ENCODE data around the gene KIAA1217.
"Not testable (repeated sequence)": the region's sequence is repeated elsewhere in the genome, so short reads cannot be mapped to it uniquely, and the experiment has no call there.

Gene KIAA1217

GRCh38 chr10:24334279-24334939 is 125.5 kb downstream of the KIAA1217 start:
- H2AFZ ChIP-seq (ENCODE audit: low read length): no peak overlapping the region
- no peak overlapping the region for H3K4me2 ChIP-seq (ENCODE audit: low read length)
- H3F3A ChIP-seq (ENCODE audit: insufficient read depth, low read length): no peaks in the 10 kb centered on the region
- no peaks in the 10 kb centered on the region for H4K20me1 ChIP-seq (ENCODE audit: insufficient read depth, low read length)
- H3K27me3 ChIP-seq (ENCODE audit: insufficient read depth, low read length): no peaks in the 10 kb centered on the region
- no peak overlapping the region for H3K9ac ChIP-seq (ENCODE audit: low read length)
- H3K4me3 ChIP-seq (ENCODE audit: low read depth, low read length, poor library complexity, severe bottlenecking): no peak overlapping the region
- no peaks in the 10 kb centered on the region for H3K4me1 ChIP-seq (ENCODE audit: insufficient read depth, low read length, severe bottlenecking)
- H3K36me3 ChIP-seq (ENCODE audit: insufficient read depth, low read length): no peaks in the 10 kb centered on the region
- TF ChIP-seq, protein P1, sequence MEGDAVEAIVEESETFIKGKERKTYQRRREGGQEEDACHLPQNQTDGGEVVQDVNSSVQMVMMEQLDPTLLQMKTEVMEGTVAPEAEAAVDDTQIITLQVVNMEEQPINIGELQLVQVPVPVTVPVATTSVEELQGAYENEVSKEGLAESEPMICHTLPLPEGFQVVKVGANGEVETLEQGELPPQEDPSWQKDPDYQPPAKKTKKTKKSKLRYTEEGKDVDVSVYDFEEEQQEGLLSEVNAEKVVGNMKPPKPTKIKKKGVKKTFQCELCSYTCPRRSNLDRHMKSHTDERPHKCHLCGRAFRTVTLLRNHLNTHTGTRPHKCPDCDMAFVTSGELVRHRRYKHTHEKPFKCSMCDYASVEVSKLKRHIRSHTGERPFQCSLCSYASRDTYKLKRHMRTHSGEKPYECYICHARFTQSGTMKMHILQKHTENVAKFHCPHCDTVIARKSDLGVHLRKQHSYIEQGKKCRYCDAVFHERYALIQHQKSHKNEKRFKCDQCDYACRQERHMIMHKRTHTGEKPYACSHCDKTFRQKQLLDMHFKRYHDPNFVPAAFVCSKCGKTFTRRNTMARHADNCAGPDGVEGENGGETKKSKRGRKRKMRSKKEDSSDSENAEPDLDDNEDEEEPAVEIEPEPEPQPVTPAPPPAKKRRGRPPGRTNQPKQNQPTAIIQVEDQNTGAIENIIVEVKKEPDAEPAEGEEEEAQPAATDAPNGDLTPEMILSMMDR (IDR thresholded peaks at IDR 0.05; ENCODE audit: low read length): no peak
- TF ChIP-seq EZH2 (IDR thresholded peaks at IDR 0.05; ENCODE audit: borderline replicate concordance, low read length): no peak
- H3K79me2 ChIP-seq (ENCODE audit: insufficient read depth, low read length): no peaks in the 10 kb centered on the region
- H3K9me2 ChIP-seq (ENCODE audit: low read depth, low read length): no peaks in the 10 kb centered on the region
- no peak overlapping the region for H3K27ac ChIP-seq (ENCODE audit: low read depth, low read length, poor library complexity, severe bottlenecking)
- no peaks in the 10 kb centered on the region for H3K9me3 ChIP-seq (ENCODE audit: low read length)

- not testable (repeated sequence) for H3K9me3 ChIP-seq (ENCODE audit: low read length); H3K9me2 ChIP-seq (ENCODE audit: low read depth, low read length); H3F3A ChIP-seq (ENCODE audit: insufficient read depth, low read length); H3K27ac ChIP-seq (ENCODE audit: low read depth, low read length, poor library complexity, severe bottlenecking); H2AFZ ChIP-seq (ENCODE audit: low read length); H3K4me2 ChIP-seq (ENCODE audit: low read length); H4K20me1 ChIP-seq (ENCODE audit: insufficient read depth, low read length); H3K4me1 ChIP-seq (ENCODE audit: insufficient read depth, low read length, severe bottlenecking); H3K36me3 ChIP-seq (ENCODE audit: insufficient read depth, low read length); H3K9ac ChIP-seq (ENCODE audit: low read length); H3K4me3 ChIP-seq (ENCODE audit: low read depth, low read length, poor library complexity, severe bottlenecking); H3K27me3 ChIP-seq (ENCODE audit: insufficient read depth, low read length); H3K79me2 ChIP-seq (ENCODE audit: insufficient read depth, low read length)
These were observed 128.8 kb downstream of the KIAA1217 start for GRCh38 chr10:24337723-24338122.

- H3F3A ChIP-seq (ENCODE audit: insufficient read depth, low read length): no peaks in the 10 kb centered on the region
- no peaks in the 10 kb centered on the region for H3K4me1 ChIP-seq (ENCODE audit: insufficient read depth, low read length, severe bottlenecking)
- no peak overlapping the region for H3K27ac ChIP-seq (ENCODE audit: low read depth, low read length, poor library complexity, severe bottlenecking)
- H3K36me3 ChIP-seq (ENCODE audit: insufficient read depth, low read length): no peaks in the 10 kb centered on the region
- no peak overlapping the region for H3K9ac ChIP-seq (ENCODE audit: low read length)
- H3K27me3 ChIP-seq (ENCODE audit: insufficient read depth, low read length): no peaks in the 10 kb centered on the region
- H3K79me2 ChIP-seq (ENCODE audit: insufficient read depth, low read length): no peaks in the 10 kb centered on the region
- no peak overlapping the region for H2AFZ ChIP-seq (ENCODE audit: low read length)
- H3K4me3 ChIP-seq (ENCODE audit: low read depth, low read length, poor library complexity, severe bottlenecking): no peak overlapping the region
- H3K9me2 ChIP-seq (ENCODE audit: low read depth, low read length): no peaks in the 10 kb centered on the region
- no peaks in the 10 kb centered on the region for H3K9me3 ChIP-seq (ENCODE audit: low read length)
- no peak overlapping the region for H3K4me2 ChIP-seq (ENCODE audit: low read length)
- TF ChIP-seq EZH2 (IDR thresholded peaks at IDR 0.05; ENCODE audit: borderline replicate concordance, low read length): no peak
- TF ChIP-seq, protein P1 (IDR thresholded peaks at IDR 0.05; ENCODE audit: low read length): no peak
- H4K20me1 ChIP-seq (ENCODE audit: insufficient read depth, low read length): no peaks in the 10 kb centered on the region
These were observed 130.4 kb downstream of the KIAA1217 start for GRCh38 chr10:24339387-24339786.

DNA sequence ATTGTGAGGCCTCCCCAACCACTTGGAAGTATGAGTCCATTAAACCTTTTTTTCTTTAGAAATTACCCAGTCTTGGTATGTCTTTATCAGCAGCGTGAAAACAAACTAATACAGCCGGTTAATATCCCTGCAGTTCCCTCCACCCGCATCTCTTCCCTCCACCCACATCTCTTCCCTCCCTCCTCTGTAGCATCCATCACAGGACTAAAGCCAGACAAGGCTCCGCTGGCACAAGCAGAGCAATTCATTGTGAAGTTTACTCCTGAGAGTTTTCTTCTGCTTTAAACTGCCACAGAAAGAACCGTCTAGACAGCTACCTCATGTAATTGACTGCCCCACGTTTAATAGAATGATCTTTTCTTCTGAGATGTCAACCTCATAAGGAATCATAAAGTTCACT is 131.5 kb downstream of the KIAA1217 start:
- Histone ChIP-seq H3K9ac (ENCODE audit: low read length) (no peak overlapping the region), H3K4me2 (ENCODE audit: low read length) (no peak overlapping the region), H3K27me3 (ENCODE audit: insufficient read depth, low read length) (no peaks in the 10 kb centered on the region), H3K36me3 (ENCODE audit: insufficient read depth, low read length) (no peaks in the 10 kb centered on the region), H3K4me3 (ENCODE audit: low read depth, low read length, poor library complexity, severe bottlenecking) (no peak overlapping the region), H2AFZ (ENCODE audit: low read length) (no peak overlapping the region), H3K79me2 (ENCODE audit: insufficient read depth, low read length) (no peaks in the 10 kb centered on the region), H3K4me1 (ENCODE audit: insufficient read depth, low read length, severe bottlenecking) (no peaks in the 10 kb centered on the region), H3K27ac (ENCODE audit: low read depth, low read length, poor library complexity, severe bottlenecking) (no peak overlapping the region), H3K9me3 (ENCODE audit: low read length) (no peaks in the 10 kb centered on the region), H3F3A (ENCODE audit: insufficient read depth, low read length) (no peaks in the 10 kb centered on the region), H3K9me2 (ENCODE audit: low read depth, low read length) (no peaks in the 10 kb centered on the region), H4K20me1 (ENCODE audit: insufficient read depth, low read length) (no peaks in the 10 kb centered on the region)
- TF ChIP-seq EZH2 (IDR thresholded peaks at IDR 0.05; ENCODE audit: borderline replicate concordance, low read length): no peak
- TF ChIP-seq, protein P1 (IDR thresholded peaks at IDR 0.05; ENCODE audit: low read length): no peak
